Hepatocyte (in vitro differentiated cells): ENCODE measurements around the gene APOA1.

Source experiments
- EZH2 ChIP-seq: fragments of 200-600 bp; sonication (generic); IDR thresholded peaks from 2 replicates; pipeline ENCODE4 v1.6.1; 2016; ENCODE audit warnings: antibody characterized with exemption, mild to moderate bottlenecking, borderline replicate concordance
- TF ChIP-seq, protein P1 (sequence below): fragments of 200-600 bp; sonication (generic); IDR thresholded peaks from 2 replicates; pipeline ENCODE4 v1.5.1; 2016; ENCODE audit warnings: antibody characterized with exemption, mild to moderate bottlenecking; ENCODE audit not compliant: poor library complexity

DNA sequence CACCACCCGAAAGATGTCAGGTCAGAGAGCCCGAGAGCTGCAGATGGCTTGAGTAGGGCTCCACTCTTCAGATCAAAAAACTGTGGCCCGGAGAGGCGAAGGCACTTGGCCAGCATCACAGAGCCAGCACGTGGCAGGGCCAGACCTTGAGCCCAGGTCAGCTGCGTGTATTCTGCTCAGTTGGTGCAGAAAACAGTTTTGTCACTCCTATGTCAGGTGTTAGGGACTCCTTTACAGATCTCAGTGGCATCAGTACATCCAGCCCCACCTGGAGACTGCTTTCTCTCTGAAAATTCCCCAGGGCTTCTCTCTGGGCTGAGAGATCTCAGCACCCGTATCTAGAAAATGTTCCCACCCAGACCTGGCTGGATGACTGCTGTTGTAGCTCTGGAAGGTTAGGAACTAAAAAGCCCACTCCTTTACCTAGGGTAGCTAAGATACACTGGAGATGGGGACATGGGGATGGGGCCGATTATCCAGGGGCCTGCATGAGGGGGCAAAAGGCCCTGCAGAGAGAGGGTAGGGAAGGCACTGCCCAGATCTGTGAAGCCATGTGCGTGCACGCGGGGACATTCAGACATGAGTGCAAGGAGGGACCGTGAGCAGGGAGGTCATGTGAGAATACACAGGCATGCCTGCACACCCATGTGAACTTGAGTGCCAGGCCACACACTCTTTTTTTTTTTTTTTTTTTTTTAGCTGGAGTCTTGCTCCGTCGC lies 3.4 kb downstream of the APOA1 start:
- TF ChIP-seq, protein P1, sequence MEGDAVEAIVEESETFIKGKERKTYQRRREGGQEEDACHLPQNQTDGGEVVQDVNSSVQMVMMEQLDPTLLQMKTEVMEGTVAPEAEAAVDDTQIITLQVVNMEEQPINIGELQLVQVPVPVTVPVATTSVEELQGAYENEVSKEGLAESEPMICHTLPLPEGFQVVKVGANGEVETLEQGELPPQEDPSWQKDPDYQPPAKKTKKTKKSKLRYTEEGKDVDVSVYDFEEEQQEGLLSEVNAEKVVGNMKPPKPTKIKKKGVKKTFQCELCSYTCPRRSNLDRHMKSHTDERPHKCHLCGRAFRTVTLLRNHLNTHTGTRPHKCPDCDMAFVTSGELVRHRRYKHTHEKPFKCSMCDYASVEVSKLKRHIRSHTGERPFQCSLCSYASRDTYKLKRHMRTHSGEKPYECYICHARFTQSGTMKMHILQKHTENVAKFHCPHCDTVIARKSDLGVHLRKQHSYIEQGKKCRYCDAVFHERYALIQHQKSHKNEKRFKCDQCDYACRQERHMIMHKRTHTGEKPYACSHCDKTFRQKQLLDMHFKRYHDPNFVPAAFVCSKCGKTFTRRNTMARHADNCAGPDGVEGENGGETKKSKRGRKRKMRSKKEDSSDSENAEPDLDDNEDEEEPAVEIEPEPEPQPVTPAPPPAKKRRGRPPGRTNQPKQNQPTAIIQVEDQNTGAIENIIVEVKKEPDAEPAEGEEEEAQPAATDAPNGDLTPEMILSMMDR, result no peak
- no peak for TF ChIP-seq EZH2
